Activated CD8-positive, alpha-beta memory T cell treated with anti-CD3 and anti-CD28 coated beads, Interleukin-2, amount 10 ng/mL, durations not matched to agents 7 days and 5 days (primary cell): ENCODE measurements around the gene PSMA8. TPM values are rescaled to one million over a fixed set of nuclear protein-coding genes. Genes with fewer than 3 reads are reported as not detected.

Experiments used
- ATAC-seq: fragments of 150-1000 bp; cut with Tn5 transposase; one replicate; pipeline ENCODE4 v1.10.0; 2021; ENCODE audit warnings: moderate library complexity
- CTCF ChIA-PET: fragments of 350-600 bp; sonication (Branson Sonifier 250); formaldehyde crosslinking; loops from one replicate; lab custom pipeline; 2021; ENCODE audit warnings: antibody characterized with exemption; lab: Charles Lee
- DNase-seq: peaks from one replicate; pipeline ENCODE4 v3.0.0-alpha.2; 2020
- H3K27ac Mint-ChIP-seq: one replicate; pipeline ENCODE4 v1.8.0; 2021; ENCODE audit warnings: mild to moderate bottlenecking, mixed read lengths
- H3K27me3 Mint-ChIP-seq: one replicate; pipeline ENCODE4 v1.8.0; 2021; ENCODE audit warnings: mixed read lengths
- H3K36me3 Mint-ChIP-seq: one replicate; pipeline ENCODE4 v1.8.0; 2021; ENCODE audit warnings: mild to moderate bottlenecking, mixed read lengths
- H3K4me1 Mint-ChIP-seq: one replicate; pipeline ENCODE4 v1.8.0; 2021; ENCODE audit warnings: mixed read lengths
- H3K4me3 Mint-ChIP-seq: one replicate; pipeline ENCODE4 v1.8.0; 2021; ENCODE audit warnings: mild to moderate bottlenecking, moderate library complexity, mixed read lengths
- H3K9me3 Mint-ChIP-seq: one replicate; pipeline ENCODE4 v1.8.0; 2022; ENCODE audit warnings: low read depth, mixed read lengths
- total RNA-seq, 2 experiments: library from RNA; stranded (reverse); gene quantifications; one replicate each; pipeline ENCODE4 v1.2.3, GENCODE V29; 2021

The PSMA8 gene
- total RNA-seq: 1 to 10 TPM in 1 of 2 experiments, under 1 TPM in 1; 0.82 to 1.1 TPM

DNA sequence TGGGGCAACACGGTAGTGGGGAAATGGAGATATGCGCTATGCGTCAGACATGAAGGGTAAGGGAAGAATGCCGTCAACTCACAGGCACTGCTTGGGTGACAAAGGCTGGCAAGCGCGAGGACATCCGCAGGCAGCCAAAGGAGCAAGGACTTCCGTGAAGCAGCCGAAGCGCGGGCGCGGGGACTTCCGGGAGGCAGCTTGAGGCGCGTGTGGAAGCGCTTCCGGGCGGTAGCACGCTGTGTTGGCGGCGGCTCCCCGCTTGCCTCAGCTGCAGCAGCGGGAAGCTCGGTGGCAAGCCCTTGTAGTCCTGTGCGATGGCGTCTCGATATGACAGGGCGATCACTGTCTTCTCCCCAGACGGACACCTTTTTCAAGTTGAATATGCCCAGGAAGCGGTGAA is at the start of gene PSMA8:
TSS of gene PSMA8 (plus strand) at position 218 of the 400 bp plus-strand sequence. CDS start at position 315, 97 bp downstream.
- Mint-ChIP-seq H3K4me1 (peaks cover 3% of the 10 kb centered on the region), H3K36me3 (no peaks in the 10 kb centered on the region), H3K4me3 (peak within 1 kb of the TSS; percentile 69), H3K27me3 (no peaks in the 10 kb centered on the region), H3K9me3 (no peaks in the 10 kb centered on the region), H3K27ac (peak within 1 kb of the TSS; percentile 87)
- ATAC-seq (peak; percentile 89), DNase-seq (peak; percentile 75)
- CTCF ChIA-PET: no interaction called here

DNA sequence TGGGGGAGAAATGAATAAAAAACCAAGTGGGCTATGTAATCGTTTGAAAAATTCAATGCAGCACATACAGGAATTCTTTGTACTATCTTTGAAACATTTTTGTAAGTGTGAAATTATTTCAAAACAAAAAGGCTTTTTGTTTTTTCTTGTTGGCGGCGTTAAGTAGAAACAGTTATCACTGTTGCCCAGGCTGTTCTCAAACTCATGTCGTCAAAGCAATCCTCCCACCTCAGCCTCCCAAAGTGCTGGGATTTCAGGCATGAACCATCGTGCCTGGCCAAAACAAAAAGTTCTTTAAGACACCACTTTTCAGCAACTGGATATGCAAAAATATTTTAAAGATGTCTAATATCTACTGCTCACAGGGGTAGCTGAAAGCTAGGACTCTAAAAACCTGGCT is 48.6 kb upstream of the PSMA8 start:
- Mint-ChIP-seq H3K4me3 (no peak overlapping the region), H3K27me3 (no peaks in the 10 kb centered on the region), H3K4me1 (peaks cover 32% of the 10 kb centered on the region), H3K9me3 (no peaks in the 10 kb centered on the region), H3K27ac (no peak overlapping the region), H3K36me3 (peaks cover 60% of the 10 kb centered on the region)
- CTCF ChIA-PET: no interaction called here
- ATAC-seq (no peak), DNase-seq (no peak)

DNA sequence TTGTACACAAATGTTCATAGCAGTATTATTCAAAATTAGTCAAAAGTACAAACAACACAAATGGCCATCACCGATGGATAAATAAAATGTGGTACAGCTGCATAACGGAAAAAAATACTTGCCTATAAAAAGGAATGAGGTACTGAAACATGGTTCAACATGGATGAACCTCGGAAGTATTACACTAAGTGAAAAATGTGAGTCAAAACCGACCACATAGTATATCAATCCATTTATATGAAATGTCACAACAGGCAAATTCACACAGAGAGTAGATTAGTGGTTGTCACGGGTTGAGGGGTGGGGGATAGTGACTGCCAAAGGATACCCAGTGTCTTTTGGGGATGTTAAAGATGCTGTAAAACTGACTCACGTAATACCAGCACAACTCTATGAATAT is 46.7 kb upstream of the PSMA8 start:
- CTCF ChIA-PET: no interaction called here
- Mint-ChIP-seq H3K4me3 (no peak overlapping the region), H3K27me3 (no peaks in the 10 kb centered on the region), H3K4me1 (peaks cover 29% of the 10 kb centered on the region), H3K9me3 (no peaks in the 10 kb centered on the region), H3K27ac (no peak overlapping the region), H3K36me3 (peaks cover 48% of the 10 kb centered on the region)
- ATAC-seq: no peak
- no peak for DNase-seq

DNA sequence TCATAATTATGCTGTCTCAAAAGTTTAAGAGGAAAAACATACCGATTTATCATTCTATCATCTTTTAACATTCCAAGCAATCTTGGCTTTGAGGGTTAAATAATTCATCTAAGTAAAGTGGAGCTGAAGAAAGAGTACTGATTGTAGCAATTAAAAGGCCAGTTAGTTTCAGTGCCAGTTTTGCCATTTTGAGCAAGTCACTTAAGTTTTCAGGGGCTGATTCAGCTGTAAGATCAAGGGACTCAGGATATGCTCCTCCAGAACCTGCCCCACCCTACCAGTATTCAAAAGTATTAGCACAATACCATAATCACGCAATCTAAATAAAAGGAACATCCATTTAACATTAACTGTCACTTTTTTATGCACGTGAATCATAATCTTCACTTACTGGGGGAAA is 45.2 kb upstream of the PSMA8 start:
- Mint-ChIP-seq H3K36me3 (peaks cover 37% of the 10 kb centered on the region), H3K4me1 (peaks cover 30% of the 10 kb centered on the region), H3K27ac (peak overlapping the region; percentile 94)

DNA sequence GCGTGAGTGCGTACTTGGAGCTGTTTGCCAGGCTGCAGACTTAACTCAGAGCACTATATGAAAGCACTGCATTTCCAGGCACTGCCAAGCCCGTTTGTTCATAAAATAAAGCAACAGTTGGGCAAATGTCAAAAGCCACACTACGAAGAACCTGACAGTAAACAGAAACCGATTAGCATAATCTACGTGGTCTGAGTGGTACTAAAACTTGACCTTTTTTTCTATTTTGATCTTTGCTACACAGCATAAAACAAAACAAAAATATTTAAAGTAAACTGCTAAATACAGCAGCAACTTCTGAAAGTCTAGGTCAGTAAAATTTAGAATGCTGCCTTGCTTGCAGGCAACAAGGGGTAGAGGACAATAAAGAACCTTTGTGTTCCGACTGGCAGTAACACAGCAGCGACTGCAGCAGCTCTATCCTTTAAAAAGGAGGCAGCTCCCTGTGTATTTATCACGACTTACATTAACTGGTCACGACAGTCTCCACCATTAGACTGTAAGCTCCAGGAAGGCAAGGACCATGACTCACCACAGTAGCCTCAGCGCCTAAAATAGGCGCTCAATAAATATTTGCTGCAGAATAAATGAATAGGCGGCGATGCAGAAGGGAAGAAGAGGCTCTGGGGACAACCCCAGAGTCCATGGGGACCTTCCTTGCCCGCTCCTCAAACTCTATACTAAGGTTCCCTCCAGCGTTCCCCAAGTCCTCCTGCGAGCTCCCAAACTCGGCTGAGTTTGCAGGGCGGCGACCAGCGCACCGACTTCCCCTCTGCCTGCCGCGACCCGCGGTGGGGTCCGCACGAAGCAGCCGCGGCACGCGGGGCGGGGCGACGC is 44.2 kb upstream of the PSMA8 start:
- H3K36me3 Mint-ChIP-seq: peaks cover 29% of the 10 kb centered on the region
- H3K27me3 Mint-ChIP-seq: no peaks in the 10 kb centered on the region
- ATAC-seq (peak; percentile 0), DNase-seq (no peak)
- H3K9me3 Mint-ChIP-seq: no peaks in the 10 kb centered on the region
- peak overlapping the region; percentile 89 for H3K4me3 Mint-ChIP-seq
- CTCF ChIA-PET: no interaction called here
- peak overlapping the region; percentile 94 for H3K27ac Mint-ChIP-seq
- H3K4me1 Mint-ChIP-seq: peaks cover 30% of the 10 kb centered on the region

More for the DNA sequence above, 45.2 kb upstream of the PSMA8 start:
- Mint-ChIP-seq H3K27me3 (no peaks in the 10 kb centered on the region), H3K9me3 (no peaks in the 10 kb centered on the region), H3K4me3 (peak overlapping the region; percentile 89)
- CTCF ChIA-PET: no interaction called here
- no peak for DNase-seq
- no peak for ATAC-seq

DNA sequence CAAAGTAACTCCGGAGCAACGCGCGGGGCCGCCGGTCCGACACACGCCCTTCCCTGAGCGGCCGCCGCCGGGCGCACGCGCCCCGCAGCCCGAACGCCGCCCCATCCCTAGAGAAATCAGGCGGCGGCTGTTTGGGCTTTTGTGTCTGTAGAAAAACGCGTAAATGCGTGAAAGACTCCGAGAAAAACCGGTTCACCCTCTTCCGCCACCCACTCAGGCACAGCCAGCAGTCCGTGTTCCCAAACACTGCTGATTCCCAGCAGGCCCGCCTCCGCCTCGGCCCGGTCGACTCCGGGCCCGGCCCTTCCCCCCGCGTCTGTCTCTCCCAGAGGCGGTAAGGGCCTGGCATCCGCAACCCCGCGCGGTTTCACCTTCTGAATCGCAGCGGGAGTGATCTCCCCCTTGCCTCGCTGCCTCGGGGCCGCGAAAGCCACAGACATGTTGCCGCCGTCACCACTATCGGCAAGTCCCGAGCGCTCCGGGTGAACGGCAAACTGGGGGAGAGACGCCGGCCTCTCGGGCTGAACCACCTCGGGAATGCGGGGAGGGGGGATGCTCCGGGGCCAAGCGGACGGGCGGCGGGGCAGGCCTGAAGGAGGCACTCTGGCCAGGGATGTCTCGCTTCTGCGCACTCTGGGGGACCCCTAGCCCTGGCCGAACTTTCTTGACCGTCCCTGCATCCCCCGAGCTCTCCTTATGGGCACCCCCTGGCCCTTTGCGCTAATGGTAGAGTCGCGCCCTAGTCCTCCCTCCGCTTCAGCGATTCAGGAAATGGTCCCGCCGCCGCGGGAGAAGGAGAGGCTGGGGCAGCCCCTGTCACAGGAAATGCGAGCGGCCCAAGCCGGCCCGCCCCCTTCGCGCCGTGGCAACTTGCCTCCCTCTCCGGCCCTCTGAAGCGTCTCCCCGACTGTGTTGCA is 43.3 kb upstream of the PSMA8 start, which contains the start of gene SS18:
TSS of gene SS18 (minus strand) at position 484 of the 917 bp plus-strand sequence. CDS start at position 440, 44 bp downstream.
- Mint-ChIP-seq H3K27ac (peak within 1 kb of the TSS; percentile 94), H3K27me3 (no peaks in the 10 kb centered on the region), H3K4me3 (peak within 1 kb of the TSS; percentile 89), H3K36me3 (peaks cover 21% of the 10 kb centered on the region), H3K4me1 (peaks cover 30% of the 10 kb centered on the region), H3K9me3 (no peaks in the 10 kb centered on the region)
- DNase-seq: peak; percentile 95
- CTCF ChIA-PET: no interaction called here
- peak; percentile 88 for ATAC-seq

DNA sequence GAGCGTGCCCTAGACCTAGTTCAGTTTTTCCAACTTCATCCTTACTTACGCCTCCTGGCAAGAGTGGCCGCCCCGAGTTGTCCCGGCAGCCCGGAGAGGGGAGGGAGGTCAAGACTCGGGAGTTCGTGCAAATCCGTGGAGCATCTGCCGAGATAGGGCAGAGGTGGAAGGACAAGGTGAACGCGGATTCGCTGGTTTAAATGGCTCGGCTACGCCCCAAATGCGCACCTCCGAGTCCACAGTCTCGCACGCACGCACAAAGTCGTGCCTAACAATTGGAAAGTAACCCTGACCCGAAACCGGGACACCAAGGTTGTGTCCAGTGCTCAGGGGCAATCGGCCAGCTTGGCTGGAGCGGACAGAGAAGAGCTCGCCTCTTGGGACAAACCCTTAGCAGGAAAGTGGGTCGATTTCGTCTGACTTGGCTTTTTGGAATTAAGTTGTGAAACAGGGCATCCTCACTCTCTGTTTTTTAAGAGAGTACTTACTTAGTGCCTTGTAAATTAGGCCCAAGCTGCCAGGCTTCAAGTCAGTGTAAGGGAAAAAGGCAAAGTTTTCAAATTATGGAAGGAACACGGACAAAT is 42.5 kb upstream of the PSMA8 start:
- ATAC-seq (peak; percentile 56), DNase-seq (no peak)
- CTCF ChIA-PET: no interaction called here
- Mint-ChIP-seq H3K4me1 (peaks cover 29% of the 10 kb centered on the region), H3K27ac (peak overlapping the region; percentile 94), H3K27me3 (no peaks in the 10 kb centered on the region), H3K4me3 (peak overlapping the region; percentile 89), H3K36me3 (peaks cover 16% of the 10 kb centered on the region), H3K9me3 (no peaks in the 10 kb centered on the region)

DNA sequence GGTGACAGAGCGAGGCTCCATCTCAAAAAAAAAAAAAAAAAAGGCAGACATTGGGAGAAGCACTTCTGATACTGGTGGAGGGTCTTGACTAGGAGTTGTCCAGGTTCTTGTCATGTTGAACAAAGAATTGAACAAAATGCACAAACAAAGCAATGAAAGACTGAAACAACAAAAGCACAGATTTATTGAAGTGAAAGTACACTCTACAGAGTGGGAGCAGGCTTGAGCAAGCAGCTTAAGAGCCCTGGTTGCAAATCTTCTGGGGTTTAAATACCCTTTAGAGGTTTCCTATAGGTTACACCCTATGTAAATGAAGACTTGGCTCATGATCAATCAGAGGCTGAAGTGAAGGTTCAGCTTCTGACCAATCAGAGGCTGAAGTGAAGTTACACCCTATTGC is 36.8 kb upstream of the PSMA8 start:
- Mint-ChIP-seq H3K27me3 (peaks cover 5% of the 10 kb centered on the region), H3K4me1 (peaks cover 5% of the 10 kb centered on the region), H3K27ac (no peak overlapping the region), H3K4me3 (no peak overlapping the region), H3K36me3 (peaks cover 3% of the 10 kb centered on the region), H3K9me3 (no peaks in the 10 kb centered on the region)
- ATAC-seq (no peak), DNase-seq (no peak)
- CTCF ChIA-PET: interaction anchor here (0.7 kb wide), 1 partner anchor 57 kb away, joined by 3 read pairs; no protein-coding TSS in a partner anchor

DNA sequence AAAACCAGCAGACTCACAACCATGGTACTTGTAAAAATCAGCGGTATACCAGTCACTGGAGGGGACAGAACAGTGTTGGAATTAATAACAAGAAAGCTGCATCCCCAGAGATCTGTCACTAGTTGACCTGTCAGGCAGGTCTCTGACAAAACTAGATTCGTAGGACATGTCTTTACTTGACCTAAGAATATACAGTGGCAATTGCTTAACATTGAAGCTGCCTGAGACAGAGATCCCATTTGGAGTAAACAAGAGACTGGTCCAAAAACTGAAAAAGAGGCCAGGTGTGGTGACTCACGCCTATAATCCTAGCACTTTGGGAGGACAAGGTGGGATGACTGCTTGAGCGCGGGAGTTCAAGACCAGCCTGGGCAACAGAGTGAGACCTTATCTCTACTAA is 36.1 kb upstream of the PSMA8 start:
- no peak overlapping the region for H3K27ac Mint-ChIP-seq
- ATAC-seq: no peak
- H3K4me3 Mint-ChIP-seq: no peak overlapping the region
- DNase-seq: no peak
- peaks cover 3% of the 10 kb centered on the region for H3K36me3 Mint-ChIP-seq
- no peaks in the 10 kb centered on the region for H3K9me3 Mint-ChIP-seq
- CTCF ChIA-PET: no interaction called here
- H3K4me1 Mint-ChIP-seq: peaks cover 4% of the 10 kb centered on the region
- H3K27me3 Mint-ChIP-seq: peaks cover 5% of the 10 kb centered on the region

DNA sequence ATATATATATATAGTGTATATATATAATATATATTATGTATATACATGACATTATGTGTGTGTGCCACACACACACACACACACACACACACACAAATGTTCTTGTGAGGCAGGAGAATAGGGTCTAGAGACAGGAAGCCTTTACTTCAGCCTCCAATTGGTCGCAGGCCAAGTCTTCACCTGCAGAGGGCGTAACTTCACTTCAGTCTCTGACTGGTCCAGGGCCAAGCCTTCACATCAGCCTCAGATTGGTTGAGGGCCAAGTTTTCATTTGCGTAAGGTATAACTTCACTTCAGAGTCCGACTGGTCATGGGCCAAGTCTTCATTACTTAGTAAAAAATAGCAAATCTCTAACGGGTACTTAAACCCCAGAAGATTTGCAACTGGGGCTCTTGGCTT is 30.1 kb upstream of the PSMA8 start:
- peak; percentile 45 for DNase-seq
- CTCF ChIA-PET: no interaction called here
- peaks cover 4% of the 10 kb centered on the region for H3K4me1 Mint-ChIP-seq
- H3K36me3 Mint-ChIP-seq: peaks cover 2% of the 10 kb centered on the region
- H3K27ac Mint-ChIP-seq: no peak overlapping the region
- H3K9me3 Mint-ChIP-seq: no peaks in the 10 kb centered on the region
- H3K4me3 Mint-ChIP-seq: no peak overlapping the region
- peaks cover 5% of the 10 kb centered on the region for H3K27me3 Mint-ChIP-seq
- peak; percentile 45 for ATAC-seq

DNA sequence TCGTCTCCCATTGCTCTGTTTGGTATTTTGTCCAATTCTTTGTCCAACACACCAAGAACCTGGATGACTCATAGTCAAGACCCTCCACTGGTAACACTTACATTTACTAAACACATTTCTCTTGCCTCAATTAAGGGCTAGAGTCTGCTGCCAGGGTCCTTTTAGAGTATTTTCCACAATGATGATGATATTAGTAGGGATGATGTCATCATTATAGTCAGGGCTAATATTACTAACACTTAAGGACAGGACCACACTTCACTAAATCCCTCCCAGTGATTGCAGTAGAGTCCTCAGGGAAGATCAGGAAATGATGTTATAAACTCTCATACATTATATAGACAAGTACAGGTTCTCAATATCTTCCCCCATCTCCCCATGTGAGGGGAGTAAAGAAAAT is 29.6 kb upstream of the PSMA8 start:
- ATAC-seq: no peak
- Mint-ChIP-seq H3K9me3 (no peaks in the 10 kb centered on the region), H3K36me3 (peaks cover 2% of the 10 kb centered on the region), H3K4me1 (peaks cover 4% of the 10 kb centered on the region), H3K27me3 (peaks cover 5% of the 10 kb centered on the region), H3K4me3 (no peak overlapping the region), H3K27ac (no peak overlapping the region)
- DNase-seq: no peak
- CTCF ChIA-PET: interaction anchor here (1.0 kb wide), 1 partner anchor 12 kb away, joined by 3 read pairs; no protein-coding TSS in a partner anchor

DNA sequence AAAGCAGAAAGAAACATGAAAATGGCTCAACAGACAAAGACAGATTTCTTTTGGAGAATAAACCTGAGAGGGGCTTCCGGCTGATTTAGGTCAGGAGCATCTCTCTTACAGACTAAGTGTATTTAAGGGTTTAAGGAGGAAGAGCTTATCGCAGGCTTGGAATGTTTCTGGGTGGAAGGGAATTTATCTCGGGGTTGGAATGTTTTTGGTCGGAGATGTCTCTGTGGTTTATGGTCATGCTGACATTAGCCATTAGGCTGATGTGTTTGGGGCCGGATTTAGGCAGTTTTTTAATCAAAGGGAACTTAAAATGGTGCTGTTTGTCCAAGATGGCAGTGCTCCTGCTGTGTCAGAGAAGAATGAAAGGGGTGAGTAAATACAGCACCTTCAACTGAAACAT is 14.4 kb upstream of the PSMA8 start:
- DNase-seq: no peak
- Mint-ChIP-seq H3K27ac (no peak overlapping the region), H3K4me3 (no peak overlapping the region), H3K27me3 (peaks cover 6% of the 10 kb centered on the region), H3K9me3 (no peaks in the 10 kb centered on the region), H3K4me1 (no peaks in the 10 kb centered on the region), H3K36me3 (peaks cover 1% of the 10 kb centered on the region)
- CTCF ChIA-PET: interaction anchor here (1.1 kb wide), 1 partner anchor 20 kb away, joined by 3 read pairs; no protein-coding TSS in a partner anchor
- no peak for ATAC-seq

DNA sequence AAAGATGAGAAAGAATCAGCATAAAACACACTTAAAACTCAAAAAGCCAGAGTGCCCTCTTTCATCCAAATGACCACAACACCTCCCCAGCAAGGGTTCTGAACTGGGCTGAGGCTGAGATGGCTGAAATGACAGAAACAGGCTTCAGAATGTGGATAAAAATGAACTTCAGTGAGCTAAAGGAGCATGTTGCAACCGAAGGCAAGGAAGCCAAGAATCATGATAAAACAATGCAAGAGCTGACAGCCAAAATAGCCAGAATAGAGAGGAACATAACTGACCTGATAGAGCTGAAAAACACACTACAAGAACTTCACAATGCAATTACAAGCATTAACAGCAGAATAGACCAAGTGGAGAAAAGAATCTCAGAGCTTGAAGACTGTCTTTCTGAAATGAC is 12.2 kb upstream of the PSMA8 start:
- no peak overlapping the region for H3K27ac Mint-ChIP-seq
- DNase-seq: no peak
- ATAC-seq: no peak
- H3K36me3 Mint-ChIP-seq: no peaks in the 10 kb centered on the region
- no peaks in the 10 kb centered on the region for H3K9me3 Mint-ChIP-seq
- no peaks in the 10 kb centered on the region for H3K4me1 Mint-ChIP-seq
- H3K4me3 Mint-ChIP-seq: no peak overlapping the region
- H3K27me3 Mint-ChIP-seq: peaks cover 6% of the 10 kb centered on the region
- CTCF ChIA-PET: no interaction called here
